A549 (cell line): ENCODE results near the gene ARHGAP42.

Experiments used
- CHD4 ChIP-seq: fragments of 200-600 bp; sonication (generic); IDR thresholded peaks from 2 replicates; pipeline ENCODE4 v1.6.1; 2016; ENCODE audit warnings: antibody characterized with exemption, mild to moderate bottlenecking, borderline replicate concordance
- POLR2A ChIP-seq: IDR thresholded peaks from 2 replicates; pipeline ENCODE4 v1.6.1; 2012; ENCODE audit warnings: mild to moderate bottlenecking, low read length

DNA sequence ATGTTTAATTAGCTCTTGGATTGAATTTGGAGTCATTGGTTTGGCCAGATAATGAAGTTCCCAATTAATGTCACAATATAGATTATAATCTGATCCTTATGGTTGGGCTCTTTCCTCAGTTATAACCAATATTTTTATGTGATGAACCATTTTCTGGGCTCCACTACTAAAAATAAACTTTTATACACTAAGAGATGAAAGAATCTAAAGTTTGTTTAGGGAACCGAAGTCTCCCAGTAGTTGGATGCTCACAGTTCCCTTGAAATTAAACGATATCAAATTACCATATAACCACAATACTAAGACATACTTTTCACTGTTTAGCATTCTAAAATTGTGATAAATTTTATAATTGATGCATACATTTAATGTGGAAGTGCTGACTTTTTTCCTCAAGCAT lies 47.0 kb upstream of the ARHGAP42 start:
- TF ChIP-seq POLR2A (no peak), CHD4 (no peak)
